ENCODE results near the gene REG3G.
"Not testable (repeated sequence)": the region's sequence is repeated elsewhere in the genome, so short reads cannot be mapped to it uniquely, and the experiment has no call there.

The REG3G gene

DNA sequence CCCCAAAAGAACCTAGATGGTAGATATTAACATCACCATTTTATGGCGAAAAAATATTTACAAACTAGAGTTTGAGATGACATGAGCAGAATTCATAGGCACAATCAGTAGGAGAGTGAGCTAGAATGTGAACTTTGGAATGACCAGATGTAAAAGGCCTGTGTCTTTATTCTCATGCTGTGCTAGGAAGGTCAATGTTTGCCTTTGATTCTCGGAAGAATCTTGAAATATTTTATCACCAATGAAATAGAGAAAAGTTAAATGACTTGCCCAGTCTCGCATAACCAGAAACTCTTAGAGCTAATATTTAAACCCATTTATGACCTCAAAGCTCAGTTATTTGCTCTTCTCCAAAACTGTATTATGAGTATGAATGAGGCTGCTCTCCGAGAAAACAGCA lies 9.2 kb upstream of the REG3G start:
- no peaks in the 10 kb centered on the region for H3K36me3 ChIP-seq (ENCODE audit: control insufficient read depth, insufficient read depth, low read length, severe bottlenecking)
- H3K4me1 ChIP-seq (ENCODE audit: control insufficient read depth, insufficient read depth, low read length) = no peaks in the 10 kb centered on the region
- no peak overlapping the region for H3K4me3 ChIP-seq (ENCODE audit: low read length)
- H3K9ac ChIP-seq (ENCODE audit: low read length) = no peak overlapping the region
- no peaks in the 10 kb centered on the region for H3K27me3 ChIP-seq (replicated peaks; ENCODE audit: control insufficient read depth, insufficient read depth, low read length)
- H3K9me3 ChIP-seq (ENCODE audit: control insufficient read depth, low read length) = no peaks in the 10 kb centered on the region
- no peak for DNase-seq (ENCODE audit: low read depth)

DNA sequence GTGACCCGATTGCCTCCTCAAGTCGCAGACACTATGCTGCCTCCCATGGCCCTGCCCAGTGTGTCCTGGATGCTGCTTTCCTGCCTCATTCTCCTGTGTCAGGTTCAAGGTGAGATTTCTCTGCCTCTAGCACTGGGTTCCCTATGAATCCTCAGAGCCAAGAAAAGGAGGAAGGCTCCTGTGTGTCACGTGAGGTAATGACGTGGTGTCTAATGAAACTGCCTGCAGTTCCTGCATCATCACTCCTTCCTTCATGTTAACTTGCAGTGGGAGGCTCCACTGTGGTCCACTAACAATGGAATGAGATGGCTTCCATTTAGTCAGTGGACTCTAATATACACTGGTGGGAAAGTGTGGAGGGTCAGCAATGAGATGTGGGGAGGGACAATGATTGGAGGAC lies 559 bp downstream of the REG3G start:
- Histone ChIP-seq H3K36me3 (ENCODE audit: control insufficient read depth, insufficient read depth, low read length, severe bottlenecking) (no peaks in the 10 kb centered on the region), H3K27me3 (replicated peaks; ENCODE audit: control insufficient read depth, insufficient read depth, low read length) (no peaks in the 10 kb centered on the region), H3K4me1 (ENCODE audit: control insufficient read depth, insufficient read depth, low read length) (no peaks in the 10 kb centered on the region), H3K9me3 (ENCODE audit: control insufficient read depth, low read length) (no peaks in the 10 kb centered on the region), H3K4me3 (ENCODE audit: low read length) (no peak overlapping the region), H3K9ac (ENCODE audit: low read length) (no peak overlapping the region)
- DNase-seq (ENCODE audit: low read depth) = no peak

DNA sequence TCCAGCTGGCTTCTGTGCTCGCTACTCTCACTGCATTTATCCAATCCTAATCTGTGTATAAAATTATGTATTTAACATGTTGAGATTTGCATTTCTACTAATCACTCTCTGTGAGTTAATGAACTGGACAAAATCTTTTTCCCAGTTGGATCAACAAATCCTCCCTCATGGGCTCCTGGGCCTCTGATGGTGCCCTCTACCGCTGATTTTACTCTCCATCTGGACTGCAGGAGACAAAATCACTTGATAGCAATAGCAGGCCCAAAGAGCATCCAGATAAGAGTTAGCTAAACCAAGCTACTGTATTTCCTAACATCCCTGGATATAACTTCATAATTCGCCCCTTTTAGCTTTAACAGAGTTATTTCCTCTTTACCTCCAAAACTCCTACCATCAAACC lies 14.4 kb downstream of the REG3G start:
- no peak overlapping the region for H3K9ac ChIP-seq (ENCODE audit: low read length)
- no peaks in the 10 kb centered on the region for H3K4me1 ChIP-seq (ENCODE audit: control insufficient read depth, insufficient read depth, low read length)
- DNase-seq (ENCODE audit: low read depth) = no peak
- H3K9me3 ChIP-seq (ENCODE audit: control insufficient read depth, low read length) = no peaks in the 10 kb centered on the region
- no peaks in the 10 kb centered on the region for H3K36me3 ChIP-seq (ENCODE audit: control insufficient read depth, insufficient read depth, low read length, severe bottlenecking)
- no peak overlapping the region for H3K4me3 ChIP-seq (ENCODE audit: low read length)
- no peaks in the 10 kb centered on the region for H3K27me3 ChIP-seq (replicated peaks; ENCODE audit: control insufficient read depth, insufficient read depth, low read length)

DNA sequence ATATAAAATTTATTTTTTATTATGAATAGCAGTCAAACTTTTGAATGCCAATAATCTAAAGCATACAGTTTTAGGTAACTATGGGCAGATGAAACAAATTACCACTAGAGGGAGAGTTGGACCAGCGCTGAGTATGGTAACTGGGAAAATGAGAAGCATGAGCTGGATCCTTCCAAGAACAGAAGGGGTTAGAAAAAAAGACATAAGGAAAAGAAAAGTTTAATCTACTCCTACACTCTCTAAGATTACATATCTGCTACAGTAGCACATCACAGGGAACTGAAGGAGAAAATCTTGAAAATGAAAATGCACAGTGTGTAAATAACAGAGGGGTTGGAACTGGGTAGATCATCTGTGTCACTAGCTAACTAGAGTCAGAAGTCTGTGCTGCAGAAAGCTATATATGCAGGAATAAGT lies 15.5 kb downstream of the REG3G start:
- Histone ChIP-seq H3K9me3 (ENCODE audit: control insufficient read depth, low read length) (no peaks in the 10 kb centered on the region), H3K4me1 (ENCODE audit: control insufficient read depth, insufficient read depth, low read length) (no peaks in the 10 kb centered on the region), H3K4me3 (ENCODE audit: low read length) (no peak overlapping the region), H3K36me3 (ENCODE audit: control insufficient read depth, insufficient read depth, low read length, severe bottlenecking) (no peaks in the 10 kb centered on the region), H3K27me3 (replicated peaks; ENCODE audit: control insufficient read depth, insufficient read depth, low read length) (no peaks in the 10 kb centered on the region), H3K9ac (ENCODE audit: low read length) (no peak overlapping the region)
- peak; percentile 1 for DNase-seq (ENCODE audit: low read depth)

DNA sequence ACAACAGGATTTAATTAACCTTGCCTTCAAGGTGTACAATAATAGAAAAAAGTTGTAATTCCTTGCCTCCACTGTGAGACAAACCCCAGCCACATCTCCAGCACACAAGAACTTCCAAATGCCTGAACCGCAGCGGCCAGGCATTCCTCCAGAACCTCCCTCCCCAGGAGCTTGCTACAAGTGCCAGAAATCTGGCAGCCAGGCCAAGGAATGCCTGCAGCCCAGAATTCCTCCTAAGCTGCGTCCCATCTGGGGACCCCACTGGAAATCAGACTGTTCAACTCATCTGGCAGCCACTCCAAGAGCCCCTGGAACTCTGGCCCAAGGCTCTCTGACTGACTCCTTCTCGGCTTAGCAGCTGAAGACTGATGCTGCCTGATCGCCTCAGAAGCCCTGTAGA lies 28.0 kb downstream of the REG3G start:
- H3K36me3 ChIP-seq (ENCODE audit: control insufficient read depth, insufficient read depth, low read length, severe bottlenecking); H3K4me3 ChIP-seq (ENCODE audit: low read length); H3K4me1 ChIP-seq (ENCODE audit: control insufficient read depth, insufficient read depth, low read length); DNase-seq (ENCODE audit: low read depth); H3K9me3 ChIP-seq (ENCODE audit: control insufficient read depth, low read length); H3K9ac ChIP-seq (ENCODE audit: low read length); H3K27me3 ChIP-seq (replicated peaks; ENCODE audit: control insufficient read depth, insufficient read depth, low read length): not testable (repeated sequence)

DNA sequence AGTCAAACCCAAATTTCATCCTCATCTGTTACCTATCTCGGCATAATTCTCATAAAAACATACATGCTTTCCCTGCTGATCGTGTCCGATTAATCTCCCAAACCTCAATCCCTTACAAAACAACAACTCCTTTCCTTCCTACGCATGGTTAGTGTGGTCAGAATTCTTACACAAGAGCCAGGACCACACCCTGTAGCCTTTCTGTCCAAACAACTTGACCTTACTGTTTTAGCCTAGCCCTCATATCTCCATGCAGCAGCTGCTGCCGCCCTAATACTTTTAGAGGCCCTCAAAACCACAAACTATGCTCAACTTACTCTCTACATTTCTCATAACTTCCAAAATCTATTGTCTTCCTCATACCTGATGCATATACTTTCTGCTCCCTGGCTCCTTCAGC lies 29.3 kb downstream of the REG3G start:
- not testable (repeated sequence) for H3K9ac ChIP-seq (ENCODE audit: low read length); H3K4me1 ChIP-seq (ENCODE audit: control insufficient read depth, insufficient read depth, low read length); H3K27me3 ChIP-seq (replicated peaks; ENCODE audit: control insufficient read depth, insufficient read depth, low read length); H3K36me3 ChIP-seq (ENCODE audit: control insufficient read depth, insufficient read depth, low read length, severe bottlenecking); DNase-seq (ENCODE audit: low read depth); H3K4me3 ChIP-seq (ENCODE audit: low read length); H3K9me3 ChIP-seq (ENCODE audit: control insufficient read depth, low read length)

DNA sequence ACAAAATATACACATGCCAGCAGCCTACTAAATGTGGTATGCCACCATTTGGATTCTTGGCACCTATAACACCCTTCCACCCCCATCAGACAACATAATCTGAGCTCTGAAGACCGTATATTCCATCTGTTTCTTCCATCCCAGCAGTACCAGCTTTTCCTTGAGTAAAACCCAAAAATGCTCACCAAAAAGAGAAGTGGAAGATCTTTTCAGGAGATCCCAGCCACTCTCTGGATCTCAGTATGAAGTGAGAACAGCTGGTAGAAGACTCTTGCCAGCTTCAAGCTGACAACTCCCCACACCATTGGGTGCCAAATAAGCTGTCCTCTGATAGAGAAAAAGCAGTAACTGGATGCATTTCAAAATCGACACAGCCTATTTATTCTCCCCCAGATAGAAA lies 39.7 kb downstream of the REG3G start:
- Histone ChIP-seq H3K4me3 (ENCODE audit: low read length) (no peak overlapping the region), H3K27me3 (replicated peaks; ENCODE audit: control insufficient read depth, insufficient read depth, low read length) (no peaks in the 10 kb centered on the region), H3K36me3 (ENCODE audit: control insufficient read depth, insufficient read depth, low read length, severe bottlenecking) (no peaks in the 10 kb centered on the region), H3K4me1 (ENCODE audit: control insufficient read depth, insufficient read depth, low read length) (no peaks in the 10 kb centered on the region), H3K9me3 (ENCODE audit: control insufficient read depth, low read length) (no peaks in the 10 kb centered on the region), H3K9ac (ENCODE audit: low read length) (no peak overlapping the region)
- DNase-seq (ENCODE audit: low read depth) = no peak

DNA sequence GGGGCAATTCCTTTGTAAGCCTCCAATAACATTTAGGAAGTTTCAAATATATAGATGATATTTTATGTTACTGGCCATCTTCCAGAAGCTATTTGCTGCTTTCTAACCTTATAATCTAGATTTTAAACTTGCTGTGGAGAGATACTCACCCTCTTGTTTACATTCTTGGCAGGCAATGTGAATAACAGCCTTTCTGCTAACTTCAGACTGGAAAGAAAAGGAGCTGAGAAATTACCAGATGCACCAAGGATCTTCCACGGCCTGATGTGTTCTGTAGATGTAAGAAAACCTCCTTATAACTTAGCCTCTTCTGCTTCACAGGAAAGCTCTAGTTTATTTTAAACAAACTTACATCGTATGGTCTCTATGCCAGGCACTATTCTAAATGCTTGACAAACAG lies 45.6 kb downstream of the REG3G start:
- Histone ChIP-seq H3K36me3 (ENCODE audit: control insufficient read depth, insufficient read depth, low read length, severe bottlenecking) (no peaks in the 10 kb centered on the region), H3K27me3 (replicated peaks; ENCODE audit: control insufficient read depth, insufficient read depth, low read length) (no peaks in the 10 kb centered on the region), H3K4me3 (ENCODE audit: low read length) (no peak overlapping the region), H3K4me1 (ENCODE audit: control insufficient read depth, insufficient read depth, low read length) (no peaks in the 10 kb centered on the region), H3K9me3 (ENCODE audit: control insufficient read depth, low read length) (no peaks in the 10 kb centered on the region), H3K9ac (ENCODE audit: low read length) (no peak overlapping the region)
- DNase-seq (ENCODE audit: low read depth) = no peak

Data from adipocyte (in vitro differentiated cells).